Chondrocyte (in vitro differentiated cells): ENCODE data around the gene NCOA3. TPM values are rescaled to one million over a fixed set of nuclear protein-coding genes. Genes with fewer than 3 reads are reported as not detected.

ENCODE experiments used
- DNase-seq: peaks from one replicate; pipeline ENCODE4 v3.0.0; 2021; ENCODE audit warnings: mixed read lengths, low spot score
- H3K27ac Mint-ChIP-seq: one replicate; pipeline ENCODE4 v1.8.0; 2021; ENCODE audit warnings: mild to moderate bottlenecking, moderate library complexity, mixed read lengths; ENCODE audit not compliant: unreplicated experiment
- H3K27me3 Mint-ChIP-seq: 2 replicates; pipeline ENCODE4 v1.8.0; 2021; ENCODE audit warnings: low read depth, mixed read lengths
- H3K36me3 Mint-ChIP-seq: 2 replicates; pipeline ENCODE4 v1.8.0; 2021; ENCODE audit warnings: low read depth, mixed read lengths
- H3K4me1 Mint-ChIP-seq: 2 replicates; pipeline ENCODE4 v1.8.0; 2021; ENCODE audit warnings: low read depth, mild to moderate bottlenecking, mixed read lengths
- H3K4me3 Mint-ChIP-seq: one replicate; pipeline ENCODE4 v1.8.0; 2021; ENCODE audit warnings: mild to moderate bottlenecking, moderate library complexity, mixed read lengths; ENCODE audit not compliant: unreplicated experiment
- H3K9me3 Mint-ChIP-seq: 2 replicates; pipeline ENCODE4 v1.8.0; 2021; ENCODE audit warnings: low read depth, mixed read lengths
- CTCF ChIP-seq: fragments of 200-600 bp; sonication (generic); IDR thresholded peaks from 2 replicates; pipeline ENCODE4 v1.5.0; 2021; ENCODE audit warnings: antibody characterized with exemption, mild to moderate bottlenecking, moderate library complexity
- total RNA-seq: library from RNA; stranded (reverse); gene quantifications from 3 replicates; pipeline ENCODE4 v1.2.1, GENCODE V29; 2021

The NCOA3 gene
- total RNA-seq, 1 donor from 2014 or later = 45.2 TPM

- Mint-ChIP-seq H3K36me3 (peaks cover 6% of the 10 kb centered on the region), H3K27ac (no peak overlapping the region), H3K27me3 (no peaks in the 10 kb centered on the region), H3K4me1 (peaks cover 26% of the 10 kb centered on the region), H3K9me3 (no peaks in the 10 kb centered on the region), H3K4me3 (no peak overlapping the region)
- no peak for DNase-seq
- TF ChIP-seq CTCF = no peak
Measured at GRCh38 chr20:47699818-47700217, 198.1 kb downstream of the NCOA3 start.

- DNase-seq = no peak
- TF ChIP-seq CTCF = no peak
- peaks cover 31% of the 10 kb centered on the region for H3K4me1 Mint-ChIP-seq
- H3K27ac Mint-ChIP-seq = no peak overlapping the region
- H3K4me3 Mint-ChIP-seq = no peak overlapping the region
- peaks cover 6% of the 10 kb centered on the region for H3K36me3 Mint-ChIP-seq
- H3K27me3 Mint-ChIP-seq = no peaks in the 10 kb centered on the region
- H3K9me3 Mint-ChIP-seq = no peaks in the 10 kb centered on the region
Measured at GRCh38 chr20:47700327-47700726, 198.6 kb downstream of the NCOA3 start.

- peaks cover 6% of the 10 kb centered on the region for H3K36me3 Mint-ChIP-seq
- no peak overlapping the region for H3K27ac Mint-ChIP-seq
- DNase-seq = peak; percentile 26
- no peaks in the 10 kb centered on the region for H3K27me3 Mint-ChIP-seq
- no peaks in the 10 kb centered on the region for H3K9me3 Mint-ChIP-seq
- no peak for TF ChIP-seq CTCF
- peaks cover 38% of the 10 kb centered on the region for H3K4me1 Mint-ChIP-seq
- no peak overlapping the region for H3K4me3 Mint-ChIP-seq
Measured at GRCh38 chr20:47701612-47702011, 199.9 kb downstream of the NCOA3 start.

- DNase-seq = no peak
- no peak for TF ChIP-seq CTCF
- no peaks in the 10 kb centered on the region for H3K27me3 Mint-ChIP-seq
- H3K27ac Mint-ChIP-seq = no peak overlapping the region
- no peaks in the 10 kb centered on the region for H3K9me3 Mint-ChIP-seq
- peaks cover 38% of the 10 kb centered on the region for H3K4me1 Mint-ChIP-seq
- peaks cover 7% of the 10 kb centered on the region for H3K36me3 Mint-ChIP-seq
- no peak overlapping the region for H3K4me3 Mint-ChIP-seq
Measured at GRCh38 chr20:47703748-47704147, 202.1 kb downstream of the NCOA3 start.

- Mint-ChIP-seq H3K4me1 (peaks cover 32% of the 10 kb centered on the region), H3K9me3 (no peaks in the 10 kb centered on the region), H3K36me3 (peaks cover 7% of the 10 kb centered on the region), H3K27me3 (no peaks in the 10 kb centered on the region), H3K4me3 (no peak overlapping the region), H3K27ac (peak overlapping the region; percentile 65)
- peak; percentile 43 for DNase-seq
- TF ChIP-seq CTCF = peak; percentile 15
Measured at GRCh38 chr20:47704746-47705496, 203.2 kb downstream of the NCOA3 start.
